GM12872 (cell line): ENCODE results near the gene CTDNEP1.

Source experiments
- CTCF ChIP-seq: IDR thresholded peaks from 3 replicates; pipeline ENCODE4 v1.5.1; 2011; ENCODE audit warnings: low read depth, mild to moderate bottlenecking, low read length, moderate library complexity; ENCODE audit not compliant: insufficient read depth

Gene CTDNEP1

GRCh38 chr17:7228920-7229319, 22.6 kb downstream of the CTDNEP1 start:
- no peak for TF ChIP-seq CTCF

- TF ChIP-seq CTCF, result no peak
These were observed 24.5 kb downstream of the CTDNEP1 start for GRCh38 chr17:7226721-7227710.

- no peak for TF ChIP-seq CTCF
These were observed 25.7 kb downstream of the CTDNEP1 start for GRCh38 chr17:7225711-7226331.

GRCh38 chr17:7224661-7225111, 26.8 kb downstream of the CTDNEP1 start:
- no peak for TF ChIP-seq CTCF

GRCh38 chr17:7224110-7224509, 27.4 kb downstream of the CTDNEP1 start:
- no peak for TF ChIP-seq CTCF

- no peak for TF ChIP-seq CTCF
These were observed 28.2 kb downstream of the CTDNEP1 start for GRCh38 chr17:7223375-7223774.

GRCh38 chr17:7222972-7223292, 28.6 kb downstream of the CTDNEP1 start:
- TF ChIP-seq CTCF, result no peak
